ENCODE data around the gene WWOX. TPM values are rescaled to one million over a fixed set of nuclear protein-coding genes. Genes with fewer than 3 reads are reported as not detected.

WWOX gene
- total and polyA plus RNA-seq, 7 donors: 7.1 to 46.8 (median 16.1) TPM

DNA sequence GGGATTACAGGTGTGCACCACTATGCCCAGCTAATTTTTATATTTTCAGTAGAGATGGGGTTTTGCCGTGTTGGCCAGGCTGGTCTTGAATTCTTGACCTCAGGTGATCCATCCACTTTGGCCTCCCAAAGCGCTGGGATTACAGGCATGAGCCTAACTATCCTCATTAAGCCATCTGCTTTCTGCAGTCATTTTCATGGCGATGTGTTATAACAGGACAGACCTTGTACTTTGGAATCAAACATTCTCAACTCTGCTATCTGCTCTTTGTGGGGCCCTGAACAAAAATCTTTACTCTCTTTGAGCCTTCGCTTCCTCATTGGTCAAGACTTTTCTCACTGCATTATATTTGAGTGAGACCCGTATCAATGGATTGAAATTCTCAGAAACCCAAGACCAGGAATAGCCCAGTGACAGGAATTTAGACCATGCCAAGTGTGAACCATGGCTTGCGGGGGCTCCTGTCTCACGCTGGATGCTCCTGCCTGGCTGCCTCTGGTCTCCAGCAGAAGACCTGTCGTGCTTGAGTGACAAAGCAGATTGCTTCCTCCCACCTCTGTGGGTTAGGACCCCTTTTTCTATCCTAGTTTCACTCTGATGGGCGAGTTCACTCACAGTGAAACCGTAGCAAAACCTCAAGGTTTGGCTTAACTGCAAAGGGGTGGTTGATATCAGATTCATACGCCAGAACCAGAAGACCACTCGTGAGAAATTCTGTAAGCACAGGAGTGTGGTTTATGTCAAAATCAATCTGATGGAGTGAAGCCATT, 982.0 kb downstream of the WWOX start:
- Histone ChIP-seq H3K36me3 (no peaks in the 10 kb centered on the region), H3K4me1 (no peaks in the 10 kb centered on the region), H3K27me3 (no peaks in the 10 kb centered on the region), H3K27ac (no peak overlapping the region), H3K4me3 (no peak overlapping the region), H3K9me3 (no peaks in the 10 kb centered on the region)
- intact Hi-C loops (cut with DNase I): no loop called here
- WGBS, 2 donors: 62 to 71% methylated on average over 12 of the region's 12 CpGs
- no peak for TF ChIP-seq EP300 (IDR thresholded peaks at IDR 0.05)
- TF ChIP-seq POLR2AphosphoS5 (IDR thresholded peaks at IDR 0.05): no peak
- TF ChIP-seq, protein P1, sequence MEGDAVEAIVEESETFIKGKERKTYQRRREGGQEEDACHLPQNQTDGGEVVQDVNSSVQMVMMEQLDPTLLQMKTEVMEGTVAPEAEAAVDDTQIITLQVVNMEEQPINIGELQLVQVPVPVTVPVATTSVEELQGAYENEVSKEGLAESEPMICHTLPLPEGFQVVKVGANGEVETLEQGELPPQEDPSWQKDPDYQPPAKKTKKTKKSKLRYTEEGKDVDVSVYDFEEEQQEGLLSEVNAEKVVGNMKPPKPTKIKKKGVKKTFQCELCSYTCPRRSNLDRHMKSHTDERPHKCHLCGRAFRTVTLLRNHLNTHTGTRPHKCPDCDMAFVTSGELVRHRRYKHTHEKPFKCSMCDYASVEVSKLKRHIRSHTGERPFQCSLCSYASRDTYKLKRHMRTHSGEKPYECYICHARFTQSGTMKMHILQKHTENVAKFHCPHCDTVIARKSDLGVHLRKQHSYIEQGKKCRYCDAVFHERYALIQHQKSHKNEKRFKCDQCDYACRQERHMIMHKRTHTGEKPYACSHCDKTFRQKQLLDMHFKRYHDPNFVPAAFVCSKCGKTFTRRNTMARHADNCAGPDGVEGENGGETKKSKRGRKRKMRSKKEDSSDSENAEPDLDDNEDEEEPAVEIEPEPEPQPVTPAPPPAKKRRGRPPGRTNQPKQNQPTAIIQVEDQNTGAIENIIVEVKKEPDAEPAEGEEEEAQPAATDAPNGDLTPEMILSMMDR (IDR thresholded peaks at IDR 0.05): no peak
- no peak for TF ChIP-seq POLR2A (IDR thresholded peaks at IDR 0.05)
- DNase-seq: no peak

GRCh38 chr16:79082970-79083369, 983.5 kb downstream of the WWOX start:
- no peak overlapping the region for H3K4me3 ChIP-seq
- WGBS, 2 donors: 90 to 93% methylated on average over 3 of the region's 3 CpGs
- no peaks in the 10 kb centered on the region for H3K36me3 ChIP-seq
- no peaks in the 10 kb centered on the region for H3K9me3 ChIP-seq
- TF ChIP-seq POLR2A (IDR thresholded peaks at IDR 0.05) (no peak), EP300 (IDR thresholded peaks at IDR 0.05) (no peak), POLR2AphosphoS5 (IDR thresholded peaks at IDR 0.05) (no peak)
- TF ChIP-seq, protein P1 (IDR thresholded peaks at IDR 0.05): no peak
- DNase-seq: no peak
- intact Hi-C loops (cut with DNase I): no loop called here
- no peaks in the 10 kb centered on the region for H3K4me1 ChIP-seq
- no peak overlapping the region for H3K27ac ChIP-seq
- no peaks in the 10 kb centered on the region for H3K27me3 ChIP-seq

- no peak overlapping the region for H3K4me3 ChIP-seq
- WGBS, 2 donors: 78 to 90% methylated on average over 18 of the region's 18 CpGs
- no peaks in the 10 kb centered on the region for H3K9me3 ChIP-seq
- H3K27ac ChIP-seq: no peak overlapping the region
- TF ChIP-seq POLR2AphosphoS5 (IDR thresholded peaks at IDR 0.05) (no peak), EP300 (IDR thresholded peaks at IDR 0.05) (no peak), POLR2A (IDR thresholded peaks at IDR 0.05) (no peak)
- TF ChIP-seq, protein P1 (IDR thresholded peaks at IDR 0.05): no peak
- DNase-seq: no peak
- no peaks in the 10 kb centered on the region for H3K36me3 ChIP-seq
- no peaks in the 10 kb centered on the region for H3K27me3 ChIP-seq
- intact Hi-C loops (cut with DNase I): no loop called here
- no peaks in the 10 kb centered on the region for H3K4me1 ChIP-seq
These were observed 984.2 kb downstream of the WWOX start for GRCh38 chr16:79083508-79084299.

DNA sequence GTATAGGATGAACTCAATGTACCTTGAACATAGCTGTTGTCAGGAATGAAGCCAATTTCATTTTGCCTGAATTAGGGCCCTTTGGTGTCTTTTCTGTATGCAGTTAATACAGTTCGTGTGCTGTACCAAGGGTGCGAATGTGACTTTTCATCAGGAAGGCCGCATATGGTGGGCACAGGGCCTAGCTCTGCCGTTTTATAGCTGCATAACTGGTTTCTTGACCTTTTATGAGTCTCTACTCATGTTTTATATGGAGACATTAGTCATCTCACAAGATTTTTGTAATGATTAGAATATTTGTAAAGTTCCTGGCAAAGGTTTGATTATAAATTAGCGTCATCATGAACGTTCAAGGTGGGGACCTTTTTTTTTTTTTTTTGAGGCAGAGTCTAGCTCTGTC, 989.5 kb downstream of the WWOX start:
- no peaks in the 10 kb centered on the region for H3K9me3 ChIP-seq
- TF ChIP-seq EP300 (IDR thresholded peaks at IDR 0.05): no peak
- TF ChIP-seq, protein P1 (IDR thresholded peaks at IDR 0.05): no peak
- no peak for TF ChIP-seq POLR2AphosphoS5 (IDR thresholded peaks at IDR 0.05)
- no peak for TF ChIP-seq POLR2A (IDR thresholded peaks at IDR 0.05)
- intact Hi-C loops (cut with DNase I): no loop called here
- H3K27ac ChIP-seq: no peak overlapping the region
- WGBS, 2 donors: 79 to 87% methylated on average over 6 of the region's 6 CpGs
- no peaks in the 10 kb centered on the region for H3K27me3 ChIP-seq
- DNase-seq: no peak
- H3K4me1 ChIP-seq: peaks cover 0 to 10% (median 3%) of the 10 kb centered on the region in 4 donors
- no peaks in the 10 kb centered on the region for H3K36me3 ChIP-seq
- no peak overlapping the region for H3K4me3 ChIP-seq
